ENCODE results near the gene PNLIPRP1. TPM values are rescaled to one million over a fixed set of nuclear protein-coding genes. Genes with fewer than 3 reads are reported as not detected.

The PNLIPRP1 gene
- total and polyA plus RNA-seq, 9 donors: 0.34 to 2.8 (median 2.3) TPM; not detected in 6

GRCh38 chr10:116608686-116609594 is 18.2 kb downstream of the PNLIPRP1 start:
- Histone ChIP-seq H3K36me3 (no peaks in the 10 kb centered on the region), H3K4me3 (peak overlapping the region; percentile 14), H3K9me3 (peaks cover 0 to 4% of the 10 kb centered on the region in 2 donors), H3K27me3 (no peaks in the 10 kb centered on the region), H3K27ac (no peak overlapping the region), H3K4me1 (ENCODE audit: insufficient read depth) (no peaks in the 10 kb centered on the region)
- no peak for TF ChIP-seq EP300 (IDR thresholded peaks at IDR 0.05)
- DNase-seq: no peak
- intact Hi-C loops (cut with DNase I): no loop called here
- WGBS, 3 donors: 43 to 49% (median 48%) methylated on average over 35 to 41 of the region's 41 CpGs

DNA sequence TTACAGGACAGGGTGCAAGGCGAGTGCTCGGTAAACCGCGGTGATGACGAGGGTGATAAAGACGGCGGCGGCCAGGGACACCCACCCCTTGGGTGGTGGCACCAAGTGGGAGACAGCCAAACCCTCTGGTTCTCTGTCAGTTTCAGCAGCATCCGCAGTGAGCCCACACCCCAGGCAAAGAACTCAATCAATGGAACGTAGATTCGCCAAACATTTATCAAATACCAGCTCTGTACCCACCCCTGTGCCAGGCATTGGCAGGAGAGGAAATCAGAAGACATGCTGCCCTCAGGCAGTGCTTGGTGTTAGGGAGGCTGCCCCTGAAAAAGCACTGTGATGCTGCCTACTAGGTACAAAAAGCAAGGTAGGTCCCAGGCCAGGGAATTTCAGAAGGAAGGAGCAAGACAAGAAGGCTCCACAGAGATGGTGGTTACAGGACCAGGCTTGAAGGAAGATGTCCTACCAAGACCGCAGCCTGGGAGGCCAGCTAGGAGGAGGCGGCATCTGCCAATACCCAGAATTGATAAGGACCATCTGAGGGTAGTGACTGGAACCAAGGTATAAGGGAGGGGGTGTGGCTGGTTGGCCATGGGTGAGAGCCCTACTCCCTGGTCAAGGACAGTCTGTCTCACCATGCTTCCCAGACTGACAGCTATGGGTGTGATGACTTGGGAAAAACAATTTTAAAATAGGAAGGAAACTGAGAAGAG is 19.8 kb downstream of the PNLIPRP1 start:
- H3K27me3 ChIP-seq: no peaks in the 10 kb centered on the region
- H3K27ac ChIP-seq: no peak overlapping the region
- no peak for DNase-seq
- H3K4me1 ChIP-seq (ENCODE audit: insufficient read depth): no peaks in the 10 kb centered on the region
- no peaks in the 10 kb centered on the region for H3K36me3 ChIP-seq
- no peak for TF ChIP-seq EP300 (IDR thresholded peaks at IDR 0.05)
- TF ChIP-seq CTCF (IDR thresholded peaks at IDR 0.05): no peak
- no peak for TF ChIP-seq POLR2A (IDR thresholded peaks at IDR 0.05)
- peaks cover 0 to 4% of the 10 kb centered on the region in 2 donors for H3K9me3 ChIP-seq
- no peak overlapping the region for H3K4me3 ChIP-seq
- 96 to 97% (median 97%) methylated on average over 13 of the region's 13 CpGs for WGBS, 3 donors
- intact Hi-C loops (cut with DNase I): no loop called here

DNA sequence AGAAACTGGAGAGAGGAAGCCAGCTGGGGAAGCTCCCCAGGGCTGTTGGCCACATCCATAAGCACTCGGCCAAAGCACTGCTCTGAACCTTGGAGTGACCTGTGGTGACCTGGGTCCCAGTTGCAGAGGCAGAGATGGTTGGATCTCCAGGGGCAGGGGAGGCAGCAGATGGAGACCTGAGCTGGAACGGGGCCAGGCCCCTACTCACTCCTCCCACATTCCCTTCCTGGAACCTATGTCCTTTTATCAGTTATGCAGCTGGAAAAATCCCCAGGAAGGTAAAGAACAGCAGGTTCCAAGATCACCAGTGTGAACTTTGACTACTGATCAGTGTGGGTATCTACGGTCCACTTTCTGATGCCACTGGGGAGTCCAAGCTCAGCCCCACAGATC is 20.4 kb downstream of the PNLIPRP1 start:
- 71 to 80% (median 72%) methylated on average over 3 of the region's 3 CpGs for WGBS, 3 donors
- Histone ChIP-seq H3K9me3 (peaks cover 0 to 4% of the 10 kb centered on the region in 2 donors), H3K36me3 (no peaks in the 10 kb centered on the region), H3K27me3 (no peaks in the 10 kb centered on the region), H3K27ac (no peak overlapping the region), H3K4me1 (ENCODE audit: insufficient read depth) (no peaks in the 10 kb centered on the region), H3K4me3 (no peak overlapping the region)
- intact Hi-C loops (cut with DNase I): no loop called here
- DNase-seq: no peak
- no peak for TF ChIP-seq CTCF (IDR thresholded peaks at IDR 0.05)
- TF ChIP-seq EP300 (IDR thresholded peaks at IDR 0.05): no peak
- no peak for TF ChIP-seq POLR2A (IDR thresholded peaks at IDR 0.05)

DNA sequence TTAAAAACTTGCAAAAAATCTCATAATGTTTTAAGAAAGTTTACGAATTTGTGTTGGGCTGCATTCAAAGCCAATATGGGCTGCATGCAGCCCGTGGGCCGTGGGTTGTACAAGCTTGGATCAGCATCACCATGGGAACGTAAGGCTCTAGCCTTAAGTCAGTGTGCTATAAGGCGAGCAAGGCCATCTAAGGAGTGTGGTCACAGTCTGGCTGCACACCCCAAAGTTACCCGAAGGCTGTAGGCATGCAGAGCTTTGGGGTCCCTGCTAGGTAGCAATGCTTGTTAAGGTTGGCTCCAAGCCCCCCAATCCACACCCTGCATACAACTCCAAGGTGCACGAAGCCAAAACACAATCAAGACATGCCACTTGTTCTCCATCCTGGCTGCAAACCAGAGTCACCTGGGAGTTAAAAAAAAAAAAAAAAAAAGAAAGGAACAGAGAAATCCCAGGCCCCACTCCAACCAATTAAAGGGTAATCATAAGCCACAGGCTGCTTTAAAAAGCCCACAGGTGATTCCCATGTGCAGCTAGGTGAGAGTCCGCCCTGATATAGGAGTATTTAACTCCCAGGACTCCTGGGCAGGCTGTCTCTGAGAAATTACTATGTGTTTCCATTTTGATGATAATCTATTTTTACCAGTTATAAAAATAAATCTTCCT is 21.5 kb downstream of the PNLIPRP1 start:
- WGBS, 3 donors: 90 to 92% (median 91%) methylated on average over 8 of the region's 8 CpGs
- no peak for TF ChIP-seq CTCF (IDR thresholded peaks at IDR 0.05)
- TF ChIP-seq POLR2A (IDR thresholded peaks at IDR 0.05): no peak
- no peak for TF ChIP-seq EP300 (IDR thresholded peaks at IDR 0.05)
- Histone ChIP-seq H3K4me3 (no peak overlapping the region), H3K27ac (no peak overlapping the region), H3K9me3 (peaks cover 0 to 4% of the 10 kb centered on the region in 2 donors), H3K27me3 (no peaks in the 10 kb centered on the region), H3K4me1 (ENCODE audit: insufficient read depth) (no peaks in the 10 kb centered on the region), H3K36me3 (no peaks in the 10 kb centered on the region)
- intact Hi-C loops (cut with DNase I): no loop called here
- no peak for DNase-seq
